Parathyroid adenoma (tissue), 2 donors: Measurements from ENCODE around the gene MCC.

Source experiments
- H2AFZ ChIP-seq: fragments of 300-600 bp; sonication (generic); one replicate; pipeline ENCODE4 v1.7.0; 2017; ENCODE audit warnings: antibody characterized with exemption, mild to moderate bottlenecking
- H3K27ac ChIP-seq: fragments of 300-600 bp; sonication (generic); one replicate; pipeline ENCODE4 v1.7.0; 2017
- H3K27me3 ChIP-seq: fragments of 300-600 bp; sonication (generic); one replicate; pipeline ENCODE4 v1.7.0; 2017; ENCODE audit warnings: low read length; ENCODE audit not compliant: control insufficient read depth, insufficient read depth
- H3K36me3 ChIP-seq: fragments of 300-600 bp; sonication (generic); one replicate; pipeline ENCODE4 v1.7.0; 2017; ENCODE audit warnings: low read length; ENCODE audit not compliant: control insufficient read depth, insufficient read depth
- H3K4me1 ChIP-seq: fragments of 300-600 bp; sonication (generic); one replicate; pipeline ENCODE4 v1.7.0; 2017; ENCODE audit warnings: control low read depth
- H3K4me2 ChIP-seq: fragments of 300-600 bp; sonication (generic); one replicate; pipeline ENCODE4 v1.7.0; 2017; ENCODE audit warnings: low read length
- H3K4me3 ChIP-seq: fragments of 300-600 bp; sonication (generic); one replicate; pipeline ENCODE4 v1.7.0; 2017; ENCODE audit warnings: low read depth, low read length
- H3K79me2 ChIP-seq: fragments of 300-600 bp; sonication (generic); one replicate; pipeline ENCODE4 v1.7.0; 2017; ENCODE audit warnings: control low read depth
- H3K9ac ChIP-seq: fragments of 300-600 bp; sonication (generic); one replicate; pipeline ENCODE4 v1.7.0; 2017; ENCODE audit warnings: mild to moderate bottlenecking
- H3K9me3 ChIP-seq: fragments of 300-600 bp; sonication (generic); one replicate; pipeline ENCODE4 v1.7.0; 2017; ENCODE audit warnings: low read length; ENCODE audit not compliant: control insufficient read depth
- TF ChIP-seq, protein P1 (sequence below): fragments of 300-600 bp; sonication (generic); IDR thresholded peaks from one replicate; pipeline ENCODE4 v1.7.0; 2017; ENCODE audit warnings: antibody characterized with exemption, mild to moderate bottlenecking
- donor health status: primary hyperparathyroidism.

Gene MCC

DNA sequence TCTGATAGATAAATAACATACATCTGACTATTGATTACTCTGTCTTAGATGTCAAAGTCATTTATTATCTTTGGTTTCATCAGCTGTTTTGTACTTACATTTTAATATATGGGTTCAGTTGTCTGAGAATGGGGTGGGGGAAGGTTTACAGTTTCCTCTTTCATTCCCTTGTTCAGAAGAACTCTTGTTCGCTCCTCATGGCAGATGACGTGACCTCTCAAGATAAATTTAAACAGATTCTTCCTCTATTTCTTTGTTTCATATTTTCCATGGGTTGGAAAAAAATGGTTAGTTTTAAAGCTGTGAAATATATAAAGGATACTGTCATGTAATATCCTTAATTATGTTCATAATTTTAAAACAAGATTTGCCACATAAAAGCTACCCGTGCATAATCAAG, 114.8 kb downstream of the MCC start:
- H3K36me3 ChIP-seq = no peaks in the 10 kb centered on the region
- peaks cover 8% of the 10 kb centered on the region for H3K4me1 ChIP-seq
- no peak overlapping the region for H3K27ac ChIP-seq
- no peaks in the 10 kb centered on the region for H3K27me3 ChIP-seq
- no peak overlapping the region for H2AFZ ChIP-seq
- H3K9ac ChIP-seq = no peak overlapping the region
- no peaks in the 10 kb centered on the region for H3K79me2 ChIP-seq
- H3K9me3 ChIP-seq = no peaks in the 10 kb centered on the region
- H3K4me2 ChIP-seq = no peak overlapping the region
- H3K4me3 ChIP-seq = no peak overlapping the region
- TF ChIP-seq, protein P1, sequence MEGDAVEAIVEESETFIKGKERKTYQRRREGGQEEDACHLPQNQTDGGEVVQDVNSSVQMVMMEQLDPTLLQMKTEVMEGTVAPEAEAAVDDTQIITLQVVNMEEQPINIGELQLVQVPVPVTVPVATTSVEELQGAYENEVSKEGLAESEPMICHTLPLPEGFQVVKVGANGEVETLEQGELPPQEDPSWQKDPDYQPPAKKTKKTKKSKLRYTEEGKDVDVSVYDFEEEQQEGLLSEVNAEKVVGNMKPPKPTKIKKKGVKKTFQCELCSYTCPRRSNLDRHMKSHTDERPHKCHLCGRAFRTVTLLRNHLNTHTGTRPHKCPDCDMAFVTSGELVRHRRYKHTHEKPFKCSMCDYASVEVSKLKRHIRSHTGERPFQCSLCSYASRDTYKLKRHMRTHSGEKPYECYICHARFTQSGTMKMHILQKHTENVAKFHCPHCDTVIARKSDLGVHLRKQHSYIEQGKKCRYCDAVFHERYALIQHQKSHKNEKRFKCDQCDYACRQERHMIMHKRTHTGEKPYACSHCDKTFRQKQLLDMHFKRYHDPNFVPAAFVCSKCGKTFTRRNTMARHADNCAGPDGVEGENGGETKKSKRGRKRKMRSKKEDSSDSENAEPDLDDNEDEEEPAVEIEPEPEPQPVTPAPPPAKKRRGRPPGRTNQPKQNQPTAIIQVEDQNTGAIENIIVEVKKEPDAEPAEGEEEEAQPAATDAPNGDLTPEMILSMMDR = no peak

DNA sequence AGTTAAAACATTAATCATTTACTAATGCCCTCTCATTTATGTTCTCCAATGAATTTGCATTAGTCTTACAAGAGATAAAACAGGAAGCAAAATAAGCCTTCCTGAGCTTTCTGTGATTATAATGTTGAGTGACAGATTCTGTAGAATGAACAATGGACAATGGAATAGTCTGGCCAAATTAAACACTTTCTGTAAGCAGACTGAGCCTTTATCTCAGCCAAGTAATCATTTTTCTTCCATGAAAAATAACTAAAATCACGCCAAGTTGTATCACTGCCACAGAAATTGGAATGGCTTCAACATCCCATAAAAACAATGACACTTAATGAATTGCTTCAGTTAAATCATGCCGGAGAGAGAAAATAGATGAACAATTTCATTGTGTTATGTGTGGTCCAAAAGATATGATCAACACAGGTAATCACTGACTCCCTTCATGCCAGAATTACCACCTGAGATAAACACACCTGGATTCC, 116.5 kb downstream of the MCC start:
- no peaks in the 10 kb centered on the region for H3K9me3 ChIP-seq
- no peak overlapping the region for H3K4me3 ChIP-seq
- no peaks in the 10 kb centered on the region for H3K36me3 ChIP-seq
- no peak overlapping the region for H3K27ac ChIP-seq
- H3K4me2 ChIP-seq = no peak overlapping the region
- H3K9ac ChIP-seq = no peak overlapping the region
- H3K79me2 ChIP-seq = no peaks in the 10 kb centered on the region
- H2AFZ ChIP-seq = peak overlapping the region; percentile 42
- no peaks in the 10 kb centered on the region for H3K27me3 ChIP-seq
- TF ChIP-seq, protein P1 = no peak
- peaks cover 8% of the 10 kb centered on the region for H3K4me1 ChIP-seq

DNA sequence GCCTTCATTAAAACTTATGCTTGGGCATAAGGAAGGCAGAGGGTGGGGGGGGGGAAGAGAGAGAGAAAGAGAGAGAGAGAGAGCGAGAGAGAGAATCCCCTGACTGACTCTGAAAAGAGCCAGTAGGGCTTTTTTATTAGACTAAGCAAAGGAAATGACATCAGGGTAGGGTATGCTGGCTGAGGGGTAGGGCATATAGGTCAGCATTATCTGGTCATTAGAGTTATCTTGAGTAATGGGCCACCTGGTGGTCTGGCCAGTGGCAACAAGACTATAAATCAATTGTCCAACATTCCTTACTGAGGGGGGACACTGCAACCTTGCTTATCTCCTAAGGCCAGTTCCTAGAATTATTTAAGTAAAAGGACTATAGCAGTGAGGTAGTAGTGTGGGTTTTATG, 120.7 kb downstream of the MCC start:
- Histone ChIP-seq H2AFZ (no peak overlapping the region), H3K9ac (no peak overlapping the region), H3K4me3 (no peak overlapping the region), H3K4me1 (peaks cover 8% of the 10 kb centered on the region), H3K36me3 (no peaks in the 10 kb centered on the region), H3K79me2 (no peaks in the 10 kb centered on the region), H3K27ac (no peak overlapping the region), H3K27me3 (no peaks in the 10 kb centered on the region), H3K4me2 (no peak overlapping the region), H3K9me3 (no peaks in the 10 kb centered on the region)
- TF ChIP-seq, protein P1 = no peak

DNA sequence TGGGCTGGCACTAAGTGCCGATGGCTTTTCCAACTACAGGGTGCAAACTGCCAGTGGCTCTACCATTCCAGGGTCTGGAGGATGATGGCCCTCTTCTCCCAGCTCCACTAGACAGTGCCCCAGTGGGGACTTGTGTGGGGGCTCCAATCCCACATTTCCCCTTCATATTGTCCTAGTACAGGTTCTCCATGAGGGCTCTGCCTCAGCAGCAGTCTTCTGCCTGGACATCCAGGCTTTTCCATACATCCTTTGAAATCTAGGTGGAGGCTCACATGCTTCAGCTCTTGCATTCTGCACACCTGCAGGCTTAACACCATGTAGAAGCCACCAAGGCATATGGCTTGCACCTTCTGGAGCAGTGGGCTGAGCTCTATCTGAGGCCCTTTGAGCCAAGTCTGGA, 123.8 kb downstream of the MCC start:
- Histone ChIP-seq H3K79me2 (no peaks in the 10 kb centered on the region), H2AFZ (no peak overlapping the region), H3K9me3 (no peaks in the 10 kb centered on the region), H3K27me3 (no peaks in the 10 kb centered on the region), H3K27ac (no peak overlapping the region), H3K4me3 (no peak overlapping the region), H3K4me2 (no peak overlapping the region), H3K36me3 (no peaks in the 10 kb centered on the region), H3K9ac (no peak overlapping the region), H3K4me1 (no peaks in the 10 kb centered on the region)
- TF ChIP-seq, protein P1 = no peak

DNA sequence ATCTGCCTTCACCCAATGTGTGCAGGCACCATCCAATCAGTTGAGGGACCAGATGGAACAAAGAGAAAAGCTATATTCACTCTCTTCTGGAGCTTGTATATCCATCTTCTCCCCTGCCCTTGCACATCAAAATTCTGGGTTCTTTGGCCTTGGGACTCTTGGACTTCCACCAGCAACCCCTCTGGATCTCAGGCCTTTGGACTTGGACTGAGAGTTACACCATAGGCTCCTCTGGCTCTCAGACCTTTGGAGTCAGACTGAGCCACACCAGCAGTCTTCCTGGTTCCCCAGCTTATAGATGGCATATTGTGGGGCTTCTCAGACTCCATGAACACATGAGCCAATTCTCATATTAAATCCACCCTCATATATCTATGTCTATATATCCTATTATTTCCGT, 126.6 kb downstream of the MCC start:
- no peaks in the 10 kb centered on the region for H3K36me3 ChIP-seq
- H2AFZ ChIP-seq = no peak overlapping the region
- no peaks in the 10 kb centered on the region for H3K9me3 ChIP-seq
- H3K4me3 ChIP-seq = no peak overlapping the region
- H3K9ac ChIP-seq = no peak overlapping the region
- no peaks in the 10 kb centered on the region for H3K79me2 ChIP-seq
- peaks cover 6% of the 10 kb centered on the region for H3K4me1 ChIP-seq
- no peak overlapping the region for H3K27ac ChIP-seq
- H3K27me3 ChIP-seq = no peaks in the 10 kb centered on the region
- H3K4me2 ChIP-seq = no peak overlapping the region
- TF ChIP-seq, protein P1 = no peak
